K562 (cell line): ENCODE measurements around the gene SIK3. TPM values are rescaled to one million over a fixed set of nuclear protein-coding genes. Genes with fewer than 3 reads are reported as not detected.

Experiments
- ATAC-seq: fragments of 200-7000 bp; cut with Tn5 transposase; 3 replicates; pipeline ENCODE4 v1.9.1; 2020; ENCODE audit warnings: moderate library complexity
- BruUV-seq: library from RNA; stranded (reverse); fragments of 400-500 nt; replicated peaks from 2 replicates; lab custom pipeline; 2021; lab: Mats Ljungman, UMichigan
- CTCF ChIA-PET: fragments of 300-600 bp; formaldehyde crosslinking; extraction: SDS; loops from one replicate; lab custom pipeline; 2021; ENCODE audit warnings: low intra/inter-chr PET ratio; lab: Yijun Ruan, JAX
- POLR2A ChIA-PET: fragments of 300-600, 350-650 bp; sonication (Branson Sonifier 250); formaldehyde crosslinking; extraction: SDS; loops from one replicate; lab custom pipeline; 2021; ENCODE audit warnings: antibody characterized with exemption, inconsistent platforms; lab: Yijun Ruan, JAX
- DNase-seq, 4 experiments: peaks; one replicate each; pipeline versions ENCODE4 v3.0.0 to v3.0.0-alpha.2; 2011 to 2018; ENCODE audit warnings: low spot score in 3 of 4, mixed read lengths in 3 of 4; ENCODE audit errors: extremely low read depth in 1 of 4
- FAIRE-seq: peaks from 2 replicates; lab custom pipeline; 2011; peaks lifted over from hg19 to GRCh38; lab: Jason Lieb, UNC
- H2AFZ ChIP-seq: 2 replicates; pipeline ENCODE4 v1.6.0; 2011; ENCODE audit warnings: low read depth, low read length, control low read depth, inconsistent platforms
- H3K27ac ChIP-seq: fragments of 200-600 bp; 3 replicates; pipeline ENCODE4 v1.8.0; 2011; ENCODE audit warnings: low read depth, mild to moderate bottlenecking, control low read depth, inconsistent platforms, low read length, moderate library complexity, mixed read lengths; ENCODE audit errors: extremely low read depth
- H3K27me3 ChIP-seq, 2 experiments: fragments of 300-600 bp in 1 of 2; 2 replicates in 1 of 2; 3 replicates in 1 of 2; pipeline versions ENCODE4 v1.6.0 to v1.8.0; 2011; ENCODE audit warnings: inconsistent platforms in 2 of 2, low read length in 2 of 2, mild to moderate bottlenecking in 1 of 2, mixed read lengths in 1 of 2, moderate library complexity in 1 of 2; ENCODE audit not compliant: control insufficient read depth in 2 of 2, insufficient read depth in 2 of 2
- H3K36me3 ChIP-seq: fragments of 300-600 bp; 3 replicates; pipeline ENCODE4 v1.8.0; 2011; ENCODE audit warnings: mild to moderate bottlenecking, low read length, inconsistent platforms; ENCODE audit not compliant: control insufficient read depth, insufficient read depth
- H3K4me1 ChIP-seq, 2 experiments: fragments of 200-600 bp in 1 of 2; replicated peaks in 1 of 2; 2 replicates in 1 of 2; 3 replicates in 1 of 2; pipeline versions ENCODE4 v1.5.1 to v1.8.0; 2011; ENCODE audit warnings: inconsistent platforms in 2 of 2, low read length in 2 of 2, mild to moderate bottlenecking in 1 of 2, mixed read lengths in 1 of 2, moderate library complexity in 1 of 2; ENCODE audit not compliant: control insufficient read depth in 2 of 2, insufficient read depth in 2 of 2
- H3K4me2 ChIP-seq: 2 replicates; pipeline ENCODE4 v1.6.1; 2011; ENCODE audit warnings: low read length, control low read depth, inconsistent platforms, mixed read lengths; ENCODE audit not compliant: insufficient read depth
- H3K4me3 ChIP-seq: fragments of 200-600 bp; sonication (generic), shearing (Covaris generic); 2 replicates; pipeline ENCODE4 v1.5.1; 2016; ENCODE audit warnings: control low read depth, inconsistent platforms
- H3K79me2 ChIP-seq: fragments of 200-600 bp; 3 replicates; pipeline ENCODE4 v1.8.0; 2011; ENCODE audit warnings: low read length, inconsistent platforms; ENCODE audit not compliant: control insufficient read depth, insufficient read depth
- H3K9ac ChIP-seq, 2 experiments: 2 replicates each; pipeline versions ENCODE4 v1.6.0 to v1.6.1; 2011; ENCODE audit warnings: low read depth in 2 of 2, low read length in 2 of 2, control low read depth in 1 of 2, inconsistent platforms in 1 of 2, mild to moderate bottlenecking in 1 of 2, mixed read lengths in 1 of 2; ENCODE audit not compliant: insufficient read depth in 1 of 2
- H3K9me1 ChIP-seq: one replicate; pipeline ENCODE4 v1.6.0; 2011; ENCODE audit warnings: inconsistent platforms, mild to moderate bottlenecking, low read length, moderate library complexity; ENCODE audit not compliant: control insufficient read depth, insufficient read depth
- H3K9me3 ChIP-seq: replicated peaks from 2 replicates; pipeline ENCODE4 v1.5.1; 2011; ENCODE audit warnings: low read depth, low read length, inconsistent platforms; ENCODE audit not compliant: control insufficient read depth, insufficient read depth
- H4K20me1 ChIP-seq: replicated peaks from 2 replicates; pipeline ENCODE4 v1.6.1; 2011; ENCODE audit warnings: low read length, inconsistent platforms, mixed read lengths; ENCODE audit not compliant: control insufficient read depth, insufficient read depth
- AFF1 ChIP-seq, 2 experiments: fragments of 450-650 bp; IDR thresholded peaks; 2 replicates each; pipeline ENCODE4 v1.6.1; 2018; ENCODE audit warnings: mild to moderate bottlenecking in 2 of 2, low read depth in 1 of 2; ENCODE audit not compliant: partially characterized antibody in 2 of 2
- CCNT2 ChIP-seq: IDR thresholded peaks from 2 replicates; pipeline ENCODE4 v1.6.1; 2011; ENCODE audit warnings: borderline replicate concordance, low read depth, mild to moderate bottlenecking, moderate library complexity, mixed read lengths, low read length; ENCODE audit not compliant: insufficient read length; ENCODE audit errors: extremely low read depth
- HDAC1 ChIP-seq, 2 experiments: fragments of 450-650 bp; IDR thresholded peaks; 2 replicates each; pipeline ENCODE4 v1.6.1; 2016 to 2017; ENCODE audit warnings: inconsistent platforms in 1 of 2, mild to moderate bottlenecking in 1 of 2, moderate library complexity in 1 of 2
- MYBL2 ChIP-seq, 2 experiments: fragments of 450-650 bp in 1 of 2; sonication (generic) in 1 of 2; formaldehyde crosslinking in 1 of 2; IDR thresholded peaks; 2 replicates each; pipeline versions ENCODE4 v1.6.1 to v1.8.1; 2017 to 2022; ENCODE audit warnings: borderline replicate concordance in 1 of 2, inconsistent platforms in 1 of 2, low read depth in 1 of 2, mild to moderate bottlenecking in 1 of 2, missing genetic modification reagents in 1 of 2, moderate library complexity in 1 of 2
- TAL1 ChIP-seq: fragments of 450-650 bp; IDR thresholded peaks from 2 replicates; pipeline ENCODE4 v1.6.1; 2016; ENCODE audit warnings: mild to moderate bottlenecking
- ZBED1 ChIP-seq: IDR thresholded peaks from 2 replicates; pipeline ENCODE4 v1.6.1; 2014
- WGBS: fragments of 100-300 bp; shearing (Covaris generic); methylation state at CpG from one replicate; pipeline ENCODE4 v1.1.6; 2016; ENCODE audit warnings: low coverage, mixed read lengths; ENCODE audit not compliant: insufficient coverage; ENCODE audit errors: missing lambda C conversion rate; 5-methylcytosine and 5-hydroxymethylcytosine counted together
- in situ Hi-C: fragments of 300-500 bp; cut with MboI; formaldehyde crosslinking; loops from 4 replicates; pipeline ENCODE4 v1.15.0; 2018; ENCODE audit warnings: inconsistent platforms, mixed read lengths
- intact Hi-C: fragments of 100-400 bp; cut with micrococcal nuclease; formaldehyde crosslinking; loops from 2 replicates; pipeline ENCODE4 v1.14.2; 2022
- polyA plus RNA-seq, 8 experiments: library from polyadenylated mRNA; depleted of rRNA in 4 of 8; stranded (reverse) in 5 of 8; unstranded in 3 of 8; fragments of >200 nt; fragmentation: Nextera tagmentation in 2 of 8; fragmentation: Illumina TruSeq in 1 of 8; extraction: Ambion mirVana in 2 of 8; extraction: Trizol in 1 of 8; gene quantifications; 2 replicates each; pipeline versions ENCODE4 v1.2.1 to v1.2.3, GENCODE V29; 2011 to 2014; ENCODE audit warnings: inconsistent platforms in 1 of 8, missing spikeins in 1 of 8
- total RNA-seq, 7 experiments: library from RNA; depleted of rRNA in 6 of 7; stranded (reverse); fragments of >200 nt in 6 of 7; fragmentation: Illumina TruSeq in 2 of 7; extraction: Trizol in 2 of 7; gene quantifications; 2 replicates each; pipeline versions ENCODE4 v1.2.1 to v1.2.3, GENCODE V29; 2011 to 2021; ENCODE audit warnings: low replicate concordance in 1 of 7
- TF ChIP-seq, protein P1 (sequence below): fragments of 250-450 bp; sonication (Bioruptor Pico); IDR thresholded peaks from 2 replicates; pipeline ENCODE4 v1.8.0; 2021; ENCODE audit warnings: moderate library complexity, mild to moderate bottlenecking, inconsistent platforms

SIK3 gene
- total and polyA plus RNA-seq, 9 of the 15 experiments (the other 6 are each of a cell fraction or from before 2014, with no cell fraction given): 1.6 to 21.6 (median 8.0) TPM

GRCh38 chr11:116989184-116989583 lies 109.0 kb downstream of the SIK3 start:
- no peak overlapping the region for H3K27ac ChIP-seq
- H3K4me2 ChIP-seq: no peak overlapping the region
- peaks cover 0 to 10% of the 10 kb centered on the region in 2 experiments; a peak in 4 of 5 replicates for H3K4me1 ChIP-seq
- BruUV-seq: no TSS peak
- 81% methylated on average over 4 of the region's 4 CpGs for WGBS
- no peak for TF ChIP-seq AFF1 (IDR thresholded peaks at IDR 0.05; ENCODE audit: low read depth in 1 of 2, partially characterized antibody in 2 of 2)
- TF ChIP-seq MYBL2 (IDR thresholded peaks at IDR 0.05; ENCODE audit: low read depth): no peak
- no peak for TF ChIP-seq MYBL2 (CRISPR knock-in tag; IDR thresholded peaks at IDR 0.05; ENCODE audit: borderline replicate concordance)
- TF ChIP-seq, protein P1, sequence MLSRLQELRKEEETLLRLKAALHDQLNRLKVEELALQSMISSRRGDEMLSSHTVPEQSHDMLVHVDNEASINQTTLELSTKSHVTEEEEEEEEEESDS (CRISPR knock-in tag): no peak
- no peak for TF ChIP-seq TAL1
- no peak for TF ChIP-seq ZBED1
- TF ChIP-seq CCNT2: no peak
- no peak for TF ChIP-seq HDAC1 (IDR thresholded peaks at IDR 0.05)
- TF ChIP-seq, all 486 proteins: peak for 0
- intact Hi-C loops (no loop called here), in situ Hi-C loops (no loop called here)
- no peak overlapping the region for H3K9ac ChIP-seq
- H3K9me3 ChIP-seq: no peaks in the 10 kb centered on the region
- H3K36me3 ChIP-seq: no peaks in the 10 kb centered on the region
- H2AFZ ChIP-seq: no peak overlapping the region
- no peaks in the 10 kb centered on the region for H3K9me1 ChIP-seq
- H3K79me2 ChIP-seq: peaks cover 26% of the 10 kb centered on the region; the same call in 2 of the 3 replicates
- no peaks in the 10 kb centered on the region for H3K27me3 ChIP-seq
- H4K20me1 ChIP-seq: peaks cover 3% of the 10 kb centered on the region
- ChIA-PET POLR2A (interaction anchor here (0.8 kb wide), 2 partner anchors 9 to 84 kb away, joined by 3 to 4 read pairs; no protein-coding TSS in a partner anchor), CTCF (interaction anchor here (0.5 kb wide), 1 partner anchor 1001 kb away, joined by 3 read pairs; no protein-coding TSS in a partner anchor)
- H3K4me3 ChIP-seq: no peak overlapping the region
- no peak for FAIRE-seq
- no peak for ATAC-seq
- no peak for DNase-seq
